ENCODE measurements around the gene HNRNPH1.

The HNRNPH1 gene

DNA sequence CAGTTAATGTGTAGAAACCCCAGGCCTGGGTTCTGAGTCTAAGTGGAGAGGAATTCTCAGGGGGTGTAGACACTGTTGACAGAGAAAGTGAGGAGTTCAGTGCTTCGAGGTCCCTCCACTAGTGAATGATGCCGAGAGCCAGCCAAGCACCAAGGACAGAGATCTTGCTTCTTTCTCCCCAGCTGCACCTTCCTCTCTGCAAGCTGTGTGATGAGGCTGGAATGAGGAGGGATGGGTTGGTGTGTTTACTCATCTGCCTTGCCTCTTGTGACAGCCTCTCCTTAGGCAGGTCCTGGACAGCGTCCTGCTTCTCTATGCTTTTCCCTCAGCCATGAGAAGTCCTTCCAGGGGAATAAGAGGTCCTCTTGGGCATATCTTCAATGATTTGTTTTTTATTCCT, 35.3 kb downstream of the HNRNPH1 start:
- no peak overlapping the region for H2AFZ ChIP-seq (ENCODE audit: low read depth)
- H3K79me2 ChIP-seq (ENCODE audit: insufficient read depth, low read depth) = no peaks in the 10 kb centered on the region
- H3K27ac ChIP-seq = no peak overlapping the region
- no peaks in the 10 kb centered on the region for H3K27me3 ChIP-seq (ENCODE audit: insufficient read depth, low read depth)
- no peaks in the 10 kb centered on the region for H4K20me1 ChIP-seq (ENCODE audit: insufficient read depth)
- H3K4me2 ChIP-seq = no peak overlapping the region
- TF ChIP-seq CTCF (conservative IDR thresholded peaks at IDR 0.05; ENCODE audit: low read depth, low read length) = no peak
- no peak overlapping the region for H3K9ac ChIP-seq
- H3K4me3 ChIP-seq (IDR thresholded peaks at IDR 0.05; ENCODE audit: insufficient read depth, low read depth, low read length) = no peak overlapping the region
- H3K4me1 ChIP-seq (ENCODE audit: low read depth, poor library complexity, severe bottlenecking) = no peaks in the 10 kb centered on the region
- H3K36me3 ChIP-seq (ENCODE audit: insufficient read depth) = no peaks in the 10 kb centered on the region

- Histone ChIP-seq H3K79me2 (ENCODE audit: insufficient read depth, low read depth) (no peaks in the 10 kb centered on the region), H3K27me3 (ENCODE audit: insufficient read depth, low read depth) (no peaks in the 10 kb centered on the region), H3K4me2 (no peak overlapping the region), H3K27ac (no peak overlapping the region), H2AFZ (ENCODE audit: low read depth) (no peak overlapping the region), H4K20me1 (ENCODE audit: insufficient read depth) (no peaks in the 10 kb centered on the region), H3K9ac (no peak overlapping the region), H3K4me3 (IDR thresholded peaks at IDR 0.05; ENCODE audit: insufficient read depth, low read depth, low read length) (no peak overlapping the region), H3K4me1 (ENCODE audit: low read depth, poor library complexity, severe bottlenecking) (no peaks in the 10 kb centered on the region), H3K36me3 (ENCODE audit: insufficient read depth) (no peaks in the 10 kb centered on the region)
- no peak for TF ChIP-seq CTCF (conservative IDR thresholded peaks at IDR 0.05; ENCODE audit: low read depth, low read length)
Observed at GRCh38 chr5:179585941-179586401, 37.5 kb downstream of the HNRNPH1 start.

- TF ChIP-seq CTCF (conservative IDR thresholded peaks at IDR 0.05; ENCODE audit: low read depth, low read length) = no peak
- Histone ChIP-seq H3K4me1 (ENCODE audit: low read depth, poor library complexity, severe bottlenecking) (no peaks in the 10 kb centered on the region), H3K9ac (no peak overlapping the region), H3K4me2 (no peak overlapping the region), H2AFZ (ENCODE audit: low read depth) (no peak overlapping the region), H4K20me1 (ENCODE audit: insufficient read depth) (no peaks in the 10 kb centered on the region), H3K27ac (no peak overlapping the region), H3K36me3 (ENCODE audit: insufficient read depth) (no peaks in the 10 kb centered on the region), H3K27me3 (ENCODE audit: insufficient read depth, low read depth) (no peaks in the 10 kb centered on the region), H3K4me3 (IDR thresholded peaks at IDR 0.05; ENCODE audit: insufficient read depth, low read depth, low read length) (no peak overlapping the region), H3K79me2 (ENCODE audit: insufficient read depth, low read depth) (no peaks in the 10 kb centered on the region)
Observed at GRCh38 chr5:179577286-179577960, 46.0 kb downstream of the HNRNPH1 start.

GRCh38 chr5:179572386-179572785, 51.1 kb downstream of the HNRNPH1 start:
- no peak overlapping the region for H2AFZ ChIP-seq (ENCODE audit: low read depth)
- no peak overlapping the region for H3K4me3 ChIP-seq (IDR thresholded peaks at IDR 0.05; ENCODE audit: insufficient read depth, low read depth, low read length)
- no peaks in the 10 kb centered on the region for H3K4me1 ChIP-seq (ENCODE audit: low read depth, poor library complexity, severe bottlenecking)
- no peak overlapping the region for H3K27ac ChIP-seq
- no peaks in the 10 kb centered on the region for H3K36me3 ChIP-seq (ENCODE audit: insufficient read depth)
- H3K4me2 ChIP-seq = no peak overlapping the region
- no peaks in the 10 kb centered on the region for H3K79me2 ChIP-seq (ENCODE audit: insufficient read depth, low read depth)
- no peak for TF ChIP-seq CTCF (conservative IDR thresholded peaks at IDR 0.05; ENCODE audit: low read depth, low read length)
- no peaks in the 10 kb centered on the region for H3K27me3 ChIP-seq (ENCODE audit: insufficient read depth, low read depth)
- no peak overlapping the region for H3K9ac ChIP-seq
- H4K20me1 ChIP-seq (ENCODE audit: insufficient read depth) = no peaks in the 10 kb centered on the region
